CD4-positive, alpha-beta T cell treated with Interleukin-15 for 1 hour (primary cell): Measurements from ENCODE around the gene SNAP25.

ENCODE experiments used
- DNase-seq: peaks from one replicate; pipeline ENCODE4 v3.0.0-alpha.2; 2020

Gene SNAP25

DNA sequence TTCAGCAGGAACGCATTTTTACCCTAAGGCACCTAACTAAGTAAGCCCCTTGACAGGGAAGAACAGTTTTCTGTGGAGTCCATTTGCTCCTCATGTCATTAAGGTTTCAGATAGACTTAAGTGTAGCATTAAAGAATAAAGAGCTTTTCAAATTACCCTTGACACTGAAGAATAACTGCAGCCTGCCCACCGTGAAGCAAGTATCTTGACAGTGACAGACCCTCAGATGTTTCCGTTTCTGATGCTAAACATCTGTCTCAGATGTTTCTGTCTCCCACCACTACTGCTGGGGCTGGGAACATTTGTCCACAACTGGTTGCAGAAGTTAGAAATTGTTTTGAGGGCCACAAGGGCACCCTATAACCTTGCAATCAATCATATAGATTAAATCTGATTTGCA is 50.0 kb downstream of the SNAP25 start:
- DNase-seq, result no peak

GRCh38 chr20:10270630-10271029 is 52.0 kb downstream of the SNAP25 start:
- no peak for DNase-seq

- no peak for DNase-seq
Observed at GRCh38 chr20:10271494-10272219, 53.0 kb downstream of the SNAP25 start.

GRCh38 chr20:10276878-10277580 is 58.4 kb downstream of the SNAP25 start:
- no peak for DNase-seq

- no peak for DNase-seq
Observed at GRCh38 chr20:10277616-10278015, 59.0 kb downstream of the SNAP25 start.

DNA sequence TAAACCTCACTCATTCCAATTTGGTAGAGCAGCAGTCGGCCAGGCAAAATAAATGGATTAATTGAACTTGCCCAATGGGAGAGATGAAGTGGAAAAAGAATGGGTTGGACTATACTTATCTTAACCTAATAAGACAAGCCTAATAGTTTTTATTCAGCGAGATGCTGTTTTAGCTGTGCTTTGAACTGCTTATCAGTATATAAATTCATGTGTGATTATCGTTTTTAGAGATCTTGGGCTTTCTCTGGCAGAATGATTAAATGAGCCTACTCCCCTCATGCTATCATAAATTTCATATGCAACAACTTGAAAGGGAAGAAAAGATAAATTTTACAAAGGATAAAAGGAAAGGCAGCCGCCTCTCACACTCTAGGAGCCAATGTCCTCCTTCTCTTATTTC is 59.8 kb downstream of the SNAP25 start:
- DNase-seq, result no peak

- no peak for DNase-seq
Observed at GRCh38 chr20:10280018-10280908, 61.6 kb downstream of the SNAP25 start.

- no peak for DNase-seq
Observed at GRCh38 chr20:10281911-10282310, 63.3 kb downstream of the SNAP25 start.

DNA sequence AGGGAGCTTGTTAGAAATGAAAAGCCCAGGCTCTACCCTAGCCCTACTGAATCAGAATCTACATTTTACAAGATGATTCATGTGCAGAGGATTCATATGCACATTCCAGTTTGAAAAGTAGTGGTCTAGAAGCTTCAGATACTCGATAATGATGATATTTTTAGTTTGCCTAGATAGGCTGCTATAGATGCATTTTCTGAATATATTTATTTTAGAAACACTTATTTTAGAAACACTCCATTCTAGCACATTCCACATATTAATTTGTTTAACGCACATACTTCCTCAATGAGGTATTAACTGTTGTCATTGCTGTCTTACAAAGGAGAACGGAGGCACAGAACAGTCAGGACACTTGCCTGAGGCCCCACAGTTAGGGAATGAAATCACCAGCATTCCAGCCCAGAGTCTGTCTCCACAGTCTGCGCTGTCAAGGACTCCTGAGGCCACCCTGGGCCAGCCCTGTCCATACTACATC is 64.4 kb downstream of the SNAP25 start:
- DNase-seq, result no peak

GRCh38 chr20:10286356-10286755 is 67.7 kb downstream of the SNAP25 start:
- DNase-seq, result no peak

DNA sequence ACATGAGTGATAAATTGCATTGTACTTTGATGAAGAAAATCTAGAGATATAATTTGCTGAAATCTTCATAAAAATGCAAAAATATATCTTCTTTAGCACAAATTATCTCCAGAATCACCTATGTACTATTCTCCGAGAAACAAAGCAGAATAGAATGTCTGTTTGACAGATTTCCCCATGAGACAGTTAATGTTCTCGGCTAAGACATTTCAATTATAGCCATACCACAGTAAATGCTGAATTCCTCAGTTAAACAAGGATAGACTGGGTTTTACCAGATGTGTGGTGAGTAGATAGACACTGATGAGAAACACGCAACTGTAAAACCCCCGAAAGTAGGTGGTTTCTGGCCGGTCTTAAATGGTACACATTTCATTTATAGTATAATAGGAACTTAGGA is 69.8 kb downstream of the SNAP25 start:
- DNase-seq, result no peak

- DNase-seq, result no peak
Observed at GRCh38 chr20:10288954-10289646, 70.5 kb downstream of the SNAP25 start.

DNA sequence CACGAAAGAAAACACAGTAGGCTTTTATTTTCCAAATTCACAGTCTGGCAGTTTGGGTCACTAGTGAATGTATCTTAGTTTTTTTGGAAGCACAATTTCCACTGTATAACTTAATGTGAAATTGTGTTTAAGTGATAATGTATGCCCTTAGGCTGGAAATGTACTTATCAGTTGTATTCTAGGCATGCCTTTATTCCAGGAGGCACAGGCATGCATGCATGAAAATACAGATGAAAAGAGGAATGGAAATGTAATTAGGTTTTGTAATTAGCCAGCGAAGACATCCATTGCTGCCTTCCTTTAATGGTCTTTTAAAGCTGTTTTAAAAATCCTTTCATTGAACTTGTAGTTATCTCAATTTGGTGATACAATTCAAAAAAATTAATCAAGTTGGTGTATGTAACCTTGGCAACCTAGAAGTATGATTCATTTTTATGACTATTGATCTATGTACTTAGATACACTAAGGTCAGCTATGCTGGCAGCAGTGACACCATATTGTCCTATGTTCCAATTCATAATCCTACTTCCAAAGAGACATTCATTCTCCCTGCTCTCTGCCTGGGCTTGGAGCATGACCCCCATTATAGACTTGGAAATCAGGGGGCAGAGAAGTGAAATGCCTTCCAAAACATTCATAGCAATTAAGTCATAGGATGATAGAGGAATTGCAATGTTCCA is 73.1 kb downstream of the SNAP25 start:
- DNase-seq, result no peak

DNA sequence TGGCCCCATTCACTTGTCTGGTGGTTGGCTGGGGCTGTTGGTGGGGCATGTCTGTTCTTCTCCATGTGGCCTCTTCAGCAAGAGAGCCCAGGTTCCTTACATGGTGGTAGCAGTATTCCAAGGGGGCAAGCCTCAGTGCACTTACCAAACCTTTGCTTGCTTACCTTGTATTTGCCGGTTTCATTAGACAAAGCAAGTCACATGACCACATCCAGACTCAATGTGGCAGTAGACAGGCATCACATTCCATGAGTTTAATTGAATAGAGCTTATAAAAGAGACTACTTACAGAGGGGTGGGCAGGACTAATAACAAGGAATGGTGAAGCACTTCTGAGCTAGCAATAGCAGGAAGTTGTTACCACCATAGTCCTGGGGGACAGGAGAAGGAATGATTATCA is 78.6 kb downstream of the SNAP25 start:
- no peak for DNase-seq

DNA sequence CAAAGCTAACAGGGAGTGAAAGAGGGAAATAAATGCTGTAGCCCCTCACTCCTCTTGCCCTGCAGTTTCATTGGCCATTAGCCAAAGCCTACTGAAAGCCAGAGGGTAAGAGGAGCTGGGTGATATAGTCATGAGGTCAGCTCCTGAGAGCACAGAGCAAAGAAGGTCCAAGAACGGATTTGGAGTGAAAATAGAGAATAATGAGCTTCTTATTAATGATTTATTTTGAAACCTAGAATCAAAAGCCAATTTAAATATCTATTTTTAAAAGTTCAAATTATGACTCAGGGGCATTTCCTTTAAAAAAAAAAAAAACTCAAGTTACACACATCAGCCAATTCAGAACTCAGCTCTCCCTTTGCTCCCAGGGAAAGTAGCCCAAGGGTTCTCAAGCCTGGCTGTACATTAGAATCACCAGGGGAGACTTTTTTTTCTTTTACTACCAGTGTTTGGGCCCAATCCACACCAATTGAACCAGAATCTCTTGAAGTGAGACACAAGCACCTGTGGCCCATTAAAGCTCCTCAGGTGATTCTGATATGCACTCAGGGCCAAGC is 79.1 kb downstream of the SNAP25 start:
- DNase-seq, result no peak

GRCh38 chr20:10300582-10301446 is 82.2 kb downstream of the SNAP25 start:
- no peak for DNase-seq

GRCh38 chr20:10303852-10304251 is 85.2 kb downstream of the SNAP25 start:
- no peak for DNase-seq

- no peak for DNase-seq
Observed at GRCh38 chr20:10304471-10305046, 85.9 kb downstream of the SNAP25 start.

GRCh38 chr20:10306440-10307358 is 88.1 kb downstream of the SNAP25 start:
- DNase-seq, result no peak
